Thyroid gland (tissue), 4 donors: ENCODE measurements around the gene TBRG4. TPM values are rescaled to one million over a fixed set of nuclear protein-coding genes. Genes with fewer than 3 reads are reported as not detected.

ENCODE experiments used
- DNase-seq, 2 donors: peaks; one replicate each; pipeline ENCODE4 v3.0.0-alpha.2; 2019
- H3K27ac ChIP-seq, 3 donors: fragments of 200-600 bp; sonication (generic); 1 replicate in 2 of 3; 2 replicates in 1 of 3; pipeline ENCODE4 v1.5.1; 2016 to 2019; ENCODE audit warnings: mild to moderate bottlenecking in 1 of 3, moderate library complexity in 1 of 3
- H3K27me3 ChIP-seq: fragments of 200-600 bp; sonication (generic); one replicate; pipeline ENCODE4 v1.5.1; 2019
- H3K36me3 ChIP-seq, 2 donors: fragments of 200-600 bp; sonication (generic); one replicate each; pipeline ENCODE4 v1.5.1; 2016 to 2019
- H3K4me1 ChIP-seq, 2 donors: fragments of 200-600 bp; sonication (generic); one replicate each; pipeline ENCODE4 v1.5.1; 2017 to 2019
- H3K4me3 ChIP-seq, 3 donors: fragments of 200-600 bp; sonication (generic); replicated peaks in 1 of 3; 1 replicate in 2 of 3; 2 replicates in 1 of 3; pipeline ENCODE4 v1.5.1; 2016; ENCODE audit warnings: mild to moderate bottlenecking in 1 of 3
- H3K9me3 ChIP-seq: fragments of 200-600 bp; sonication (generic); one replicate; pipeline ENCODE4 v1.5.1; 2017
- POLR2A ChIP-seq, 2 donors: fragments of 450-650 bp; IDR thresholded peaks; one replicate each; pipeline ENCODE4 v1.6.1; 2017; ENCODE audit warnings: antibody characterized with exemption in 2 of 2, mild to moderate bottlenecking in 2 of 2, moderate library complexity in 1 of 2
- WGBS, 2 donors: methylation state at CpG; one replicate each; pipeline ENCODE4 v1.1.5; 2017; 5-methylcytosine and 5-hydroxymethylcytosine counted together
- intact Hi-C: fragments of 100-400 bp; cut with DNase I; formaldehyde crosslinking; loops from one replicate; pipeline ENCODE4 v1.15.1; 2023
- total RNA-seq, 4 donors: library from RNA; depleted of rRNA; stranded (reverse); fragments of >200 nt; gene quantifications; one replicate each; pipeline ENCODE4 v1.2.3, GENCODE V29; 2016
- TF ChIP-seq, protein P1 (sequence below), 6 experiments: fragments of 200-600 bp in 3 of 6; fragments of 450-650 bp in 3 of 6; sonication (generic) in 3 of 6; IDR thresholded peaks; one replicate each; pipeline ENCODE4 v1.5.1; 2016 to 2019; ENCODE audit warnings: antibody characterized with exemption in 6 of 6, mild to moderate bottlenecking in 2 of 6, inconsistent platforms in 1 of 6, moderate library complexity in 1 of 6

Gene TBRG4
- total RNA-seq, 4 donors from 2014 or later, result 40.0 to 57.6 (median 49.3) TPM

- WGBS, 2 donors, result 95 to 100% methylated on average over 4 to 8 of the region's 8 CpGs
- Histone ChIP-seq H3K4me1 (peaks cover 0 to 7% of the 10 kb centered on the region in 2 donors), H3K9me3 (no peaks in the 10 kb centered on the region), H3K27me3 (no peaks in the 10 kb centered on the region), H3K4me3 (no peak overlapping the region), H3K36me3 (peaks cover 78 to 83% of the 10 kb centered on the region in 2 donors), H3K27ac (no peak overlapping the region)
- TF ChIP-seq, protein P1, sequence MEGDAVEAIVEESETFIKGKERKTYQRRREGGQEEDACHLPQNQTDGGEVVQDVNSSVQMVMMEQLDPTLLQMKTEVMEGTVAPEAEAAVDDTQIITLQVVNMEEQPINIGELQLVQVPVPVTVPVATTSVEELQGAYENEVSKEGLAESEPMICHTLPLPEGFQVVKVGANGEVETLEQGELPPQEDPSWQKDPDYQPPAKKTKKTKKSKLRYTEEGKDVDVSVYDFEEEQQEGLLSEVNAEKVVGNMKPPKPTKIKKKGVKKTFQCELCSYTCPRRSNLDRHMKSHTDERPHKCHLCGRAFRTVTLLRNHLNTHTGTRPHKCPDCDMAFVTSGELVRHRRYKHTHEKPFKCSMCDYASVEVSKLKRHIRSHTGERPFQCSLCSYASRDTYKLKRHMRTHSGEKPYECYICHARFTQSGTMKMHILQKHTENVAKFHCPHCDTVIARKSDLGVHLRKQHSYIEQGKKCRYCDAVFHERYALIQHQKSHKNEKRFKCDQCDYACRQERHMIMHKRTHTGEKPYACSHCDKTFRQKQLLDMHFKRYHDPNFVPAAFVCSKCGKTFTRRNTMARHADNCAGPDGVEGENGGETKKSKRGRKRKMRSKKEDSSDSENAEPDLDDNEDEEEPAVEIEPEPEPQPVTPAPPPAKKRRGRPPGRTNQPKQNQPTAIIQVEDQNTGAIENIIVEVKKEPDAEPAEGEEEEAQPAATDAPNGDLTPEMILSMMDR (IDR thresholded peaks at IDR 0.05), result no peak
- TF ChIP-seq POLR2A (IDR thresholded peaks at IDR 0.05), result no peak
- intact Hi-C loops, result no loop called here
- DNase-seq, result no peak
Observed at GRCh38 chr7:45105588-45106188, 5.8 kb downstream of the TBRG4 start.

- H3K27me3 ChIP-seq, result no peaks in the 10 kb centered on the region
- H3K36me3 ChIP-seq, result peaks cover 85 to 89% of the 10 kb centered on the region in 2 donors
- intact Hi-C loops, result no loop called here
- no peak overlapping the region for H3K4me3 ChIP-seq
- no peak for TF ChIP-seq POLR2A (IDR thresholded peaks at IDR 0.05)
- TF ChIP-seq, protein P1 (IDR thresholded peaks at IDR 0.05), result no peak
- DNase-seq, result no peak
- H3K27ac ChIP-seq, result no peak overlapping the region
- peaks cover 0 to under 1% of the 10 kb centered on the region in 2 donors for H3K4me1 ChIP-seq
- WGBS, 2 donors, result 89 to 94% methylated on average over 10 to 11 of the region's 12 CpGs
- no peaks in the 10 kb centered on the region for H3K9me3 ChIP-seq
Observed at GRCh38 chr7:45104844-45105587, 6.5 kb downstream of the TBRG4 start.

DNA sequence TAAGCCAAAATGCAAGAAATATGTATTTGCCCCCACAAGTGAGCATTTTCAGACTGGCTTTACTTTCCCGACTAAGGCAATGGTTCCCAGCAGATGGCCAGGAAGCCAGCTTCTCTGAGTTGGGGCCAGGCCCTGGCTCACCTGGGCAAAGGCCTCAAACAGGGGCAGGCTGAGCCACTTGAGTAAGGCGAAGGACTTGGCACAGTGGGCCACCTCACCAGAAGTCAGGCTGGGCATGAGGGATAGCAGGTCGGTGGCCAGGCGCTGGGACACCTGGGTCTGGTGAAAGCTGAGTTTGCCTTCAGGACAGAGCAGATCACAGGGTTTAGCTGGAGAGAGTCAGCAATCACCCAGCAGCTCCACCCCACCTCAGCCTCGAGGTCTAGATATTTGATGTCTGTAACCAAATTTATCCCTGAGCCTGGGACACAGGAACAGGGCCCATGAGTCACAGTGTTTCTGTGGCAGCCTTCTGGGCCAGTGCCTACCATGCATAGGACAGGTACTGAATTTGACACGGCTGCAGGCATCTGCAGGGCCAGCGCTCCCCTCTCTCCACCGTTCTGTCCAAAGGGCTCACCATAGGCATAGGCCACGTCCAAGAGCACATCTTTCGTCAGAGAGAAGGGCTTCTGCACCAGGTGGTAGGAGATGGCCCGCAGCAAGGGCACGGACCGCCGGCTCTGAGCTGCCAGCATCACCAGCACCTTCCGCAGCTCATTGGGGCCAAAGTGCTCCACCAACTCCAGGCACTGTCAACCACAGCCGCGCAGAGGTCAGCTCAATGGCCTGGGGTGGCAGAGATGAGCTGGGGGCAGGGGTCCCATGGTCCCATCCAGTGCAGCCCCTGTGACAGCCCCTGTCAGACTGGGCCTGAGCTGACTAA lies 7.3 kb downstream of the TBRG4 start:
- Histone ChIP-seq H3K27ac (no peak overlapping the region), H3K27me3 (no peaks in the 10 kb centered on the region), H3K4me3 (no peak overlapping the region), H3K36me3 (peaks cover 93 to 97% of the 10 kb centered on the region in 2 donors), H3K9me3 (no peaks in the 10 kb centered on the region), H3K4me1 (no peaks in the 10 kb centered on the region)
- WGBS, 2 donors, result 94 to 98% methylated on average over 9 to 15 of the region's 17 CpGs
- intact Hi-C loops, result no loop called here
- no peak for DNase-seq
- TF ChIP-seq, protein P1 (IDR thresholded peaks at IDR 0.05), result no peak
- no peak for TF ChIP-seq POLR2A (IDR thresholded peaks at IDR 0.05)

DNA sequence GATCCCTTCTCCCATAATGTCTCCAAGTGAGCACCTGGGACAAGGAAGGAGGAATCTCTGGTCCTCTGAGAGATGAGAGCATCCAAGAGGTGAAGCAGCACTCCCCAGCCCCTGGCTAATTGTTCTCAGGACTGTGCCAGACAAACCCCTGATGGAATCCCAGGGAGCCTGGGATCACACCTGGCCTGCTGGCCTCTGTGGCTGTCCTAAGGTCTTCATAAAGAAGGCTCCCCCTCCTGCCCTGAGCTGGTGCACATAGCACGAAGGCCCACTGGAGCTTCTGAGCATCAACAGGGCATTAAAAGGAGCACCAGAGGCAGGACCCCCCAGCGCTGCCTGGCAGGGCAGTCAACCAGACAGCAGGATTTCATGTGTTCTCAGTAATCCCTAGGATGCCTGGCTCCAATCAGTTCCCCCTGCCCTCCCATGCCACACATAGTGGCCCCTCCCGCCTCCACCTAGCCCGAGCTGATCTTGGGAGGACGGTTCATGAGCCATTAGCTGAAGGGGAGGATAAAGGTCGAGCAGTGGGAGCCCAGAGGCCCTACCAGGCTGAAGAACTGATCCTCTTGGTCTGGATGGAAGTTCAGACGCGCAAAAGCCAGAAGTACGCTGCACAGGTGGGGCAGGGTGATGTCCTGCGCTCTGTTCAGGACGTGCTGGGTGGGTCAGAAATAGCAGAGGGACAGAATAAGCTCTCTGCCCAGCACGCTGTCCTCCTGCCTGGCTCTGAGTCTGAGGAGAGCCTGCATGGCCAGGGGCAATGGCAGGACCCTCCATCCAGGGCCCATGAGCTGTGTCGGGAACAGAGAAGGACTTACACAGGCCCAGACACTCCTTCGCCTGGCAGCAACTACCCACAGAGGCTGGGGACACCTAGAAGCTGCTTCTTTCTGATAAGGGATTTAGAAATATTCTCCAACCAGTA lies 8.4 kb downstream of the TBRG4 start:
- H3K4me3 ChIP-seq, result no peak overlapping the region
- H3K9me3 ChIP-seq, result no peaks in the 10 kb centered on the region
- no peaks in the 10 kb centered on the region for H3K4me1 ChIP-seq
- H3K27me3 ChIP-seq, result no peaks in the 10 kb centered on the region
- H3K27ac ChIP-seq, result no peak overlapping the region
- peaks cover 88 to 92% of the 10 kb centered on the region in 2 donors for H3K36me3 ChIP-seq
- TF ChIP-seq, protein P1 (IDR thresholded peaks at IDR 0.05), result no peak
- TF ChIP-seq POLR2A (IDR thresholded peaks at IDR 0.05), result no peak
- intact Hi-C loops, result no loop called here
- 90 to 95% methylated on average over 13 of the region's 14 CpGs for WGBS, 2 donors
- no peak for DNase-seq
